Duodenal mucosa (tissue), 2 donors: ENCODE measurements around the gene LARP4B.
A peak's percentile ranks its signal among the peaks of the same experiment; 100 is the strongest.
"Not testable (repeated sequence)": the region's sequence is repeated elsewhere in the genome, so short reads cannot be mapped to it uniquely, and the experiment has no call there.

Source experiments
- H3K27ac ChIP-seq: one replicate; pipeline ENCODE4 v1.7.0; 2013; ENCODE audit warnings: low read depth, low read length
- H3K27me3 ChIP-seq, 2 donors: one replicate each; pipeline ENCODE4 v1.7.0; 2013; ENCODE audit warnings: low read length in 2 of 2, control low read depth in 1 of 2; ENCODE audit not compliant: insufficient read depth in 2 of 2, control insufficient read depth in 1 of 2
- H3K36me3 ChIP-seq, 2 donors: one replicate each; pipeline ENCODE4 v1.7.0; 2013; ENCODE audit warnings: low read length in 2 of 2, control low read depth in 1 of 2; ENCODE audit not compliant: insufficient read depth in 2 of 2, control insufficient read depth in 1 of 2
- H3K4me1 ChIP-seq, 2 donors: one replicate each; pipeline ENCODE4 v1.7.0; 2013; ENCODE audit warnings: low read length in 2 of 2, control low read depth in 1 of 2; ENCODE audit not compliant: insufficient read depth in 2 of 2, control insufficient read depth in 1 of 2
- H3K4me3 ChIP-seq, 2 donors: one replicate each; pipeline ENCODE4 v1.7.0; 2013; ENCODE audit warnings: low read length in 2 of 2, low read depth in 1 of 2
- H3K9ac ChIP-seq, 2 donors: one replicate each; pipeline ENCODE4 v1.7.0; 2013; ENCODE audit warnings: low read length in 2 of 2, low read depth in 1 of 2
- H3K9me3 ChIP-seq, 2 donors: one replicate each; pipeline ENCODE4 v1.7.0; 2013; ENCODE audit warnings: low read length in 2 of 2, control low read depth in 1 of 2; ENCODE audit not compliant: control insufficient read depth in 1 of 2

The LARP4B gene

DNA sequence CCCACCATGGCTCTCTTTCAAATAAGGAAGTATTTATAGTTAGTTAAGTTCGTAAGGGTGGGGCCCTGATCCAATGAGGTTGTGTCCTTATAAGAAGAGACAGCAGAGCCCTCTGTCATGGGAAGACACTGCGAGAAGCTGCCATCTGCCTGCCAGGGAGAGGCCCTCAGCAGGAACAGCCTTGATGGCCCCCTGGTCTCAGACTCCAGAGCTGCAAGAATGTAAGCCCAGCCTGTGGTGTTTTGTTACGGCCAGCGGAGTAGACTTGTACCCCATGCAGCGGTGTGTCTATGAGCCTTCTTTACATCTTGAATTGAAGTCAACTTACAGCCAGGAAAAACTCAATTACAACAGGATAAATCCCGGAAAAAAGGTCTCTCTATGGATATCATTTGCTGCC lies 14.3 kb upstream of the LARP4B start:
- Histone ChIP-seq H3K4me3 (no peak overlapping the region), H3K4me1 (peaks cover 7 to 12% of the 10 kb centered on the region in 2 donors), H3K27me3 (no peaks in the 10 kb centered on the region), H3K9me3 (no peaks in the 10 kb centered on the region), H3K36me3 (no peaks in the 10 kb centered on the region), H3K9ac (no peak overlapping the region), H3K27ac (no peak overlapping the region)

DNA sequence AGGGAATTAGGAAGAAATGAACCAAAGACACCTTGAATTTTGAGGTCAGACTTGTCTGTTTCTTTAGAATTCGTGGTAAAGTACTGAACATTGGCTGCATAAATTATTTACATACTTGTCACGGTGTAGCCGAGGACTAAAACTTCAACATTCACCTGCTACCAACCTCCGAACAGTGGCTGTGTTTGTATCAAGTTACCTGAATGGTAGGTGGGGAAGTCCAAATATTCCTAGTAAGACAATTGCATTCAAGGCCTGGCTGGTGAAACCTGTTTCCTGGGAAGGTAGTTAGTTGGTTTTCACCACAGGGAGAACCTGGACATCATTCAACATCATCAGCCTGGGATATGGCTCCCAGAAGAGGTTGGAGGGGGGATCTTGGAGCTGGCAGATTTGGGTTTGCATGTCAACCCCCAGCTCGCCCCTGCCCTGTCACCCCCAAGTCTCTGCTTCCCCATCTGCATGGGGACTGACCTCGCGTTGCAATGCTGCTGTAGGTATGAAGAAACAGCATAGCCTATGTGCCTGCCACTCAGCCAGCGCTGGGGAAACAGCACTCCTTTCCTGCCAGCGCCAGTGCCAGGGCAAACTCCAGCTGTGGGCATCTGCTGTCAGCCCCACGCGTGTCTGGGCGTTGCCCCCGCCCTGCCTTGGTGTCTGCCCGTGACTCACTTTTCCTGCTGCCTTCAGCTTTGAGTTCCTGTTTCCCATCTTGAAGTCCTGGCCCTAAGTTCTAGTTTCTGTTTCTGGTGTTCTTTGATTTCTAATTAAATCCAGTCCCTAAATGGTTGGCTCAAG lies 12.7 kb upstream of the LARP4B start:
- H3K36me3 ChIP-seq, result no peaks in the 10 kb centered on the region
- H3K27me3 ChIP-seq, result no peaks in the 10 kb centered on the region
- H3K4me3 ChIP-seq, result peak overlapping the region; percentile 28 to 44
- H3K9me3 ChIP-seq, result no peaks in the 10 kb centered on the region
- no peak overlapping the region for H3K27ac ChIP-seq
- H3K9ac ChIP-seq, result peak overlapping the region in 1 of 2 donors; percentile 30
- H3K4me1 ChIP-seq, result peaks cover 7 to 12% of the 10 kb centered on the region in 2 donors

DNA sequence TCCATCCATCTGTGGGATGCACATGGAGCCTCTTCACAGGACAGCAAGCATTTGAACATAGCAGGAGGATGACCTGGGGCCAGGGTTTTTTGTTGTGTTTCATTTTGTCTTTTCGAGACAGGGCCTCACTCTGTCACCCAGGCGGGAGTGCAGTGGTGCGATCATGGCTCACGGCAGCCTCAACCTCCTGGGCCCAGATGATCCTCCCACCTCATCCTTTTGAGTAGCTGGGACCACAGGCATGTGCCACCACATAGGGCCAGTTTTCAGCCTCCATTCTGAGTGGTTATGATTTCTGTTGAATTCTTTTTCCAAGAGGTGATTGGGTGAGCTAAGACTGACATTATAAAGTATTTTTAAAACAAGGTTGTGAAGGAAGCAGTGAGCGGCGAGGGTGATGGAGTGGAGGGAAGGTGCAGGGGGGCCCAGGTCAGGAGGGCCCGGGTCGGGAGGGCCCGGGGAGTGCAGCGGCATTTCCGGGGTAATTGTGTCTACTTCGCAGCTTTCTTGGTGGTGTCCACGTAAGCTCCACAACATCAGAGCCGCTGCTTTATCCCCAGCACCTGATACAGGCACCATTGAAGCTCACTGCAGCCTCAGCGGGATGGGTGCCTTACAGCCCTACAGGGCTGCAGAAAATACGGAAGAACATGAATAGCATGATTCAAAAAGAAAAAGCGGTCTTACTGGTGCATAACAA lies 12.0 kb upstream of the LARP4B start:
- Histone ChIP-seq H3K4me3 (no peak overlapping the region), H3K4me1 (peaks cover 7 to 12% of the 10 kb centered on the region in 2 donors), H3K36me3 (no peaks in the 10 kb centered on the region), H3K27ac (no peak overlapping the region), H3K27me3 (no peaks in the 10 kb centered on the region), H3K9me3 (no peaks in the 10 kb centered on the region), H3K9ac (no peak overlapping the region)

DNA sequence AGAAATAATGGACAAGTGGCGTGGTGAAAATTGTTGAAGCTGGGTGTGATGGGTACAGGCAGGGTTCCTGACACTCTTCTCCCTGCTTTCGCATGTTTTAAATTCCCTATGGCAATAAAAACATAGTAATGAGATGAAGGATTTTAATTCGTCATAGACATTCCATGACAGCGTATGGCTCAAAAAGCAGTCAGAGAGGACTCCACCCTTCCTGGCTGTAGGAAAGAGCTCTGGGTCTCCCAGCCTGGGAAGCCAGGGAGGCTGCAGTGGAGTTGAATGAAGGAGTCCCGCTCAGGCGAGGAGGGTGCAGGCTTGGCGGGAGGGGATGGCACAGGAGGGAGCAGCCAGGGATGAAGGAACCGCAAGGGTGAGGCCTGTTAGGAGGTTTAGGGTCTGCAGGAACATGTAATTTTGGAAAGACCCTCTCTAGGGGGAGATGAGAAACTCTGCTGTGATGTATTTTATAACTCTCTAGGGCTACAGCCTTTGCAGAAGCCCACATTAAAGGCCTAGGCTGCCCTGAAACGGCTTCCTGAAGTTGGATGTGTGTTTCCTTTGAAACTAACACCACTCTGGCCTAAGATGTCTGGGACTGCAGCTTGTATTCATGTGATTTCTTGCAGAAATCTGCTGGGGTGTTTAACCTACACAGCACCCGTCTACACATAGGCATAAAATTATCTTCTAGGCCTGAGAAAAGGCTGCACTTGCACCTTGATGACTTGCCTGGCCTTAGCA lies 7.6 kb upstream of the LARP4B start:
- Histone ChIP-seq H3K4me3 (no peak overlapping the region), H3K36me3 (no peaks in the 10 kb centered on the region), H3K4me1 (peaks cover 5% of the 10 kb centered on the region in 2 donors), H3K9ac (no peak overlapping the region), H3K9me3 (no peaks in the 10 kb centered on the region), H3K27ac (no peak overlapping the region), H3K27me3 (no peaks in the 10 kb centered on the region)

DNA sequence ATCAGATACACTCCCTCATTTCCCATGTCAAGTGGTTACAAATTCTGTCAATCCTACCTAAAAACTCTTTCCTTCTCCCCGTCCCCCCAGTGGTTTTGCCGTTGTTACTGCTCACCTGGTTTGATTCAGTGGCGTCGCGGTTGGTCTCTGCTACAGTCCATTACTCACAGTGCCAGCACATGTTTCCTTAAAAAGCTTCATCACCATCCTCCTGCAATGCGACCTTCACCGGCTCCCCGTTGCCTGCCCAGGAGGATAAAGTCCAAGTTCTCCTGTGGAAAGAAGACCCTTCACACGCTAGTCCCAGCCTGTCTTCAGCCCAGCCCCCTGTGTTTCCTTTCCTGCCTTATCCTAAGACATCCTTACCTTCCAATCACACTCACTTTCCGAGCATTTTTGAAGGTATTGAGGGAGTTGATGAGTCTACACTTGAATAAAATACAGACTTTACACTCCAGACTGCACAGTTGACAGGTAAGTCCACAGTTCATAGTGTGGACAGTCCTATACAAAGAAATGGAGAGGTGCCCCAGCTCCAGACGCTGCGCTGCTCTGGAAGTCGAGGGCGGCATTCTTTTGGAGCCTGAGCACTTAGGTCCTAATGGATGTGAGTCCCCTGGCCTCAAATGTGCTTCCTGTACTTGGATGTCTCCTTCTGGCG lies 3.4 kb upstream of the LARP4B start:
- Histone ChIP-seq H3K4me1 (peaks cover 0 to 6% of the 10 kb centered on the region in 2 donors), H3K27me3 (no peaks in the 10 kb centered on the region), H3K36me3 (no peaks in the 10 kb centered on the region), H3K4me3 (no peak overlapping the region), H3K9me3 (no peaks in the 10 kb centered on the region), H3K9ac (no peak overlapping the region), H3K27ac (no peak overlapping the region)

DNA sequence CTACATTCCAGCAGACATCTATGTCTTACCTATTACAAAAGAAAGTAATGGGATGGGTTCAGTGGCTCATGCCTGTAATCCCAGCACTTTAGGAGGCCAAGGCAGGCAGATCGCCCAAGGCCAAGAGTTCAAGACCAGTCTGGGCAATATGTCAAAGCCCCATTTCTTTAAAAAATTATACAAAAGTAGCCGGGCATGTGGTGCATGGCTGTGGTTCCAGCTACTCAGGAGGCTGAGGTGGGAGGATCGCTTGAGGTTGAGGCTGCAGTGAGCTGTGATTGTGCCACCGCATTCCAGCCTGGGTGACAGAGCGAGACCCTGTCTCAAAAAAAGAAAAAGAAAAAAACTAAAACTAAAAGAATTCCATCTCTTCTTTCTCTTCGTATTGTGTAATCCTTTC lies 2.7 kb upstream of the LARP4B start:
- peaks cover 0 to 13% of the 10 kb centered on the region in 2 donors for H3K4me1 ChIP-seq
- not testable (repeated sequence) for H3K36me3 ChIP-seq, H3K4me3 ChIP-seq, H3K9ac ChIP-seq, H3K9me3 ChIP-seq, H3K27me3 ChIP-seq, H3K27ac ChIP-seq

DNA sequence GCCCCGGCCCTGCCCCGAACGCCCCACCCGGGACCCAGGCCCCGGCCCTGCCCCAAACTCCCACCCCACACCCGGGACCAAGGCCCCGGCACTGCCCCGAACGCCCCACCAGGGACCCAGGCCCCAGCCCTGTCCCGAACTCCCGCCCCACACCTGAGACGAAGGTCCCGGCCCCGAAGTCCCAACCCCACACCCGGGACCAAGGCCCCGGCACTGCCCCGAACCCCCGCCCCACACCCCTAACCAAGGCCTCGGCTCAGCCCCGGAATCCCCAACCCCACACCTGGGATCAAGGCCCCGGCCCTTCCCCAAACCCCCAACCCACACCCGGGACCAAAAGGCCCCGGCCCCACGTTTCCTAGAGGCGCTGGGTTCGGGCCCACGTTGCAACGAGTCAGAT lies 1.1 kb upstream of the LARP4B start:
- no peaks in the 10 kb centered on the region for H3K9me3 ChIP-seq
- H3K4me3 ChIP-seq, result no peak overlapping the region

DNA sequence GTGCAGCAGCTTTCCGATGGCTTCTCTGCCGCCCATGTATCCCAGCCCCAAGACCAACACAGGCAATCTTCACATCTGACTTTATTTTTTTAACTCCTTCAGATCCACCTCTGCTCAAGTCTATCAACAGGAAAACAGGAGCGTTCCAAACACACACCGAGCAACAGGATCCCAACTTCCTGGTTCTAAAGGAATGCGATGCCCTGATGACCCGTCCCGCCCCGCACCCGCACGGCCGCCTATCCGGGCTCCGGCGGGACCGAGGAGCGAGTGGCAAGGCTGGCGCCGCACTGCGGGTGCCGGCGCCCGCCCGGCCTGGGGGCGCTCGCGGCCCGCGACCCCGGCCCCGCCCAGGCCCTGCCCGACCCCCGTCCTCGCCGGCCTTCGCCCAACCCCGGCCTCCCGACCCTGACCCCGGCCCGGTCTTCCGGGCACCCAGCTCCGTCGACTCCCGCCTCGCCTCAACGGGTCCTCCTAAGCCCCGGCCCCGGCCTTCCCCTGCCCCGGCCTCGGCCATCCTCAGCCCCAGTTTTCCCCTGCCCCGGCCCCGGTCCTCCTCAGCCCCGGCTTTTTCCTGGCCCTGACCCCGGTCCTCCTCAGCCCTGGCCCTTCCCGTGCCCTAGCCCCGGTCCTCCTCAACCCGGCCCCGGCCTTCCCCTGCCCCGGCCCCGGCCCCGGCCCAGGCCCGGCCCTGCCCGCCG lies 730 bp downstream of the LARP4B start:
- peaks cover 26 to 42% of the 10 kb centered on the region in 2 donors for H3K4me1 ChIP-seq
- no peaks in the 10 kb centered on the region for H3K9me3 ChIP-seq
- H3K36me3 ChIP-seq, result peaks cover 0 to 3% of the 10 kb centered on the region in 2 donors
- H3K9ac ChIP-seq, result peak overlapping the region; percentile 90 to 93
- H3K4me3 ChIP-seq, result peak overlapping the region; percentile 90 to 95
- H3K27ac ChIP-seq, result peak overlapping the region; percentile 89
- H3K27me3 ChIP-seq, result no peaks in the 10 kb centered on the region

More for the DNA sequence above, 1.1 kb upstream of the LARP4B start:
- no peaks in the 10 kb centered on the region for H3K27me3 ChIP-seq
- no peak overlapping the region for H3K27ac ChIP-seq
- H3K9ac ChIP-seq, result no peak overlapping the region
- peaks cover 11 to 25% of the 10 kb centered on the region in 2 donors for H3K4me1 ChIP-seq
- H3K36me3 ChIP-seq, result no peaks in the 10 kb centered on the region

DNA sequence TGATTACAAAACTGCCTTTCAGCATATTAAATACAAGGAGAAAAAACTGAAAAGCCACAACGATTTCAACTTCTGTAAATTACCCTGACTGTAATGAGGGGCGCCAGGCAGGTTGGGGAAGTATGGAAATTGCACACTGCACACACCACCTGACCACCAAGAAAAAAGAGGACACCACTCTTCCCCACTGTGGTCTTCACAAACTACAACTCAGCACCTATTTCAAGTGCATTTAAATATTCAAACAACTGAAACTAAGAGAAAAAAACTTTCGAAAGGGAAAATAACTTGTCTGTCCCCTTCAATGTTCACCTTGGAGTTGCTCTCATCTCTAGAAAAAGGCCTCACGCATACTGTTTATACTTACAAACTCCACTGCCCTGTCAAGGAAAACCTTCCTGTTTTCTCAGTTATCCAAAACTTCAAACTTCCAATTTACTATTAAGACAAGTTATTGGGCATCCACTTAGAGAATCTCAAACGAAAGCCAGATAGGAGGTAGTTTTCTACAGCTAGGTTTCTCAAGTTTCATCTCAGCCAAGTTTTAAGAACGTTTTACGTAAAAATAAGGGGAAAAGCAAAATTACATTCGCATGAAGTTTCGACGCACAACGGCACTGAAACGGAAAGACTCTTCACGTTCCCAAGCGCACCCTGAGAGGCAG lies 1.4 kb downstream of the LARP4B start:
- H3K9me3 ChIP-seq, result no peaks in the 10 kb centered on the region
- peaks cover 26 to 42% of the 10 kb centered on the region in 2 donors for H3K4me1 ChIP-seq
- H3K27ac ChIP-seq, result peak overlapping the region; percentile 74
- peaks cover 0 to 6% of the 10 kb centered on the region in 2 donors for H3K36me3 ChIP-seq
- H3K9ac ChIP-seq, result peak overlapping the region; percentile 90 to 93
- no peaks in the 10 kb centered on the region for H3K27me3 ChIP-seq
- peak overlapping the region; percentile 90 to 95 for H3K4me3 ChIP-seq
